H1 (cell line): ENCODE data around the gene HBS1L. TPM values are rescaled to one million over a fixed set of nuclear protein-coding genes. Genes with fewer than 3 reads are reported as not detected.

ENCODE experiments used
- CREB1 ChIP-seq: IDR thresholded peaks from 2 replicates; pipeline ENCODE4 v1.6.1; 2012; ENCODE audit warnings: inconsistent platforms
- GABPA ChIP-seq: IDR thresholded peaks from 2 replicates; pipeline ENCODE4 v1.6.1; 2011; ENCODE audit warnings: mild to moderate bottlenecking, low read length, moderate library complexity, borderline replicate concordance; ENCODE audit not compliant: insufficient read depth
- NANOG ChIP-seq: IDR thresholded peaks from 2 replicates; pipeline ENCODE4 v1.6.1; 2011; ENCODE audit warnings: low read length, low read depth, mild to moderate bottlenecking, inconsistent platforms; ENCODE audit not compliant: insufficient read depth, poor library complexity, severe bottlenecking
- TAF1 ChIP-seq: IDR thresholded peaks from 2 replicates; pipeline ENCODE4 v1.6.1; 2011; ENCODE audit warnings: mild to moderate bottlenecking, low read depth, low read length
- polyA plus RNA-seq, 7 experiments: library from polyadenylated mRNA; depleted of rRNA in 3 of 7; stranded (reverse) in 5 of 7; unstranded in 2 of 7; fragments of >200 nt in 5 of 7; fragments of 200-250 nt in 2 of 7; gene quantifications; 1 replicate in 5 of 7; 2 replicates in 1 of 7; 4 replicates in 1 of 7; pipeline versions ENCODE4 v1.2.1 to v1.2.3, GENCODE V29; 2011 to 2013; ENCODE audit warnings: missing spikeins in 2 of 7, mixed read lengths in 2 of 7
- total RNA-seq: library from RNA; stranded (reverse); fragmentation: NEBNext Ultra II Directional; extraction: Animal tissue kit (Norgen Biotek cat#: 25700); gene quantifications from 2 replicates; pipeline ENCODE4 v1.2.1, GENCODE V29; 2021
- TF ChIP-seq, protein P1 (sequence below): IDR thresholded peaks from 2 replicates; pipeline ENCODE4 v1.6.1; 2012; ENCODE audit warnings: low read length, inconsistent platforms

HBS1L gene
- total and polyA plus RNA-seq, 2 of the 8 experiments (the other 6 are each of a cell fraction or from before 2014, with no cell fraction given) = 28.1 to 97.1 TPM

DNA sequence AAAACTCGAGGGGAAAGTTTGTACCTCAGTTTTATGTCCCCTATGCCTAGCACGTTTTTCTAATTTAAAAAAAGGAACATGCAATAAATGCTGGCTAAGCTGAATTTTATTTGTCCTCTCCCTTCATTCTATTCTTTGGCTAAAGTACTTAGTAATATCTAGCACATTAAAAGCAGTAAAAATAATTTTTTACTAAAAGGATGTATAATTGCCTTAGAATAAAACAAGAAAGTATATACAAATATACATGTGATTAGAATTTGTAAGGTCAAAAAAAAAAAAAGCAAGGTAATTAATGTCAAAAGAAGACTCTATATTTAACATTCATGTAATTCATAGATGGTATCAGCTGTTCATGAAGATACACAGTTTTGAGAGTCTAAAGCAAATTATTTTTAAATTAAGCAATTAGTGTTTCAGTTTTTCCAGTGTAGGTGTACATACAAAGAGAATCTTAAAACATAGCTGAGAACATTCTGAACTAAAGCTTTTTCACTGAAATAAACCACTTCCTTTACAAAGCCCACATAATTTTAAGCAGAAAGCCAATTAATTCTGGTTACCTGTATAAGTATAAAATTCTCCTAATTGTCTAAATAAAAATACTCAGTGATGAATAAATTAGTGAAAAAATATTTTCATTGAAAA lies 32.4 kb downstream of the HBS1L start (continued):
- TF ChIP-seq, protein P1, sequence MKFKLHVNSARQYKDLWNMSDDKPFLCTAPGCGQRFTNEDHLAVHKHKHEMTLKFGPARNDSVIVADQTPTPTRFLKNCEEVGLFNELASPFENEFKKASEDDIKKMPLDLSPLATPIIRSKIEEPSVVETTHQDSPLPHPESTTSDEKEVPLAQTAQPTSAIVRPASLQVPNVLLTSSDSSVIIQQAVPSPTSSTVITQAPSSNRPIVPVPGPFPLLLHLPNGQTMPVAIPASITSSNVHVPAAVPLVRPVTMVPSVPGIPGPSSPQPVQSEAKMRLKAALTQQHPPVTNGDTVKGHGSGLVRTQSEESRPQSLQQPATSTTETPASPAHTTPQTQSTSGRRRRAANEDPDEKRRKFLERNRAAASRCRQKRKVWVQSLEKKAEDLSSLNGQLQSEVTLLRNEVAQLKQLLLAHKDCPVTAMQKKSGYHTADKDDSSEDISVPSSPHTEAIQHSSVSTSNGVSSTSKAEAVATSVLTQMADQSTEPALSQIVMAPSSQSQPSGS = no peak
- TF ChIP-seq CREB1 = no peak
- no peak for TF ChIP-seq GABPA
- no peak for TF ChIP-seq NANOG
- TF ChIP-seq TAF1 = no peak
